GM12878 (cell line): ENCODE results near the gene SLC4A8. TPM values are rescaled to one million over a fixed set of nuclear protein-coding genes. Genes with fewer than 3 reads are reported as not detected.

ENCODE experiments used
- BACH1 ChIP-seq: fragments of 450-650 bp; IDR thresholded peaks from 2 replicates; pipeline ENCODE4 v1.6.1; 2017; ENCODE audit warnings: mild to moderate bottlenecking, borderline replicate concordance
- BRCA1 ChIP-seq: IDR thresholded peaks from 2 replicates; pipeline ENCODE4 v1.6.1; 2011; ENCODE audit warnings: low read depth, low read length, improper control_type of control experiment
- CEBPB ChIP-seq, 2 experiments: fragments of 150-350 bp in 1 of 2; IDR thresholded peaks; 2 replicates each; pipeline ENCODE4 v1.6.1; 2012 to 2014; ENCODE audit warnings: low read depth in 2 of 2, low read length in 2 of 2, borderline replicate concordance in 1 of 2, inconsistent platforms in 1 of 2
- EP300 ChIP-seq, 2 experiments: fragments of 150-350 bp in 1 of 2; IDR thresholded peaks; 2 replicates each; pipeline ENCODE4 v1.6.1; 2011 to 2012; ENCODE audit warnings: low read depth in 2 of 2, low read length in 2 of 2, borderline replicate concordance in 1 of 2, improper control_type of control experiment in 1 of 2, inconsistent platforms in 1 of 2; ENCODE audit not compliant: control insufficient read depth in 1 of 2
- HDGF ChIP-seq: fragments of 450-650 bp; IDR thresholded peaks from 2 replicates; pipeline ENCODE4 v1.6.1; 2016; ENCODE audit warnings: antibody characterized with exemption
- NBN ChIP-seq: fragments of 450-650 bp; IDR thresholded peaks from 2 replicates; pipeline ENCODE4 v1.6.1; 2016
- PAX5 ChIP-seq: IDR thresholded peaks from 2 replicates; pipeline ENCODE4 v1.6.1; 2011; ENCODE audit warnings: low read depth, low read length, borderline replicate concordance
- RCOR1 ChIP-seq: conservative IDR thresholded peaks from 2 replicates; pipeline ENCODE4 v1.6.1; 2012; ENCODE audit warnings: low read depth, low read length, improper control_type of control experiment
- SIX5 ChIP-seq: IDR thresholded peaks from 2 replicates; pipeline ENCODE4 v1.6.1; 2011; ENCODE audit warnings: mild to moderate bottlenecking, low read depth, low read length, moderate library complexity; ENCODE audit not compliant: severe bottlenecking
- STAT1 ChIP-seq: fragments of 450-650 bp; conservative IDR thresholded peaks from 2 replicates; pipeline ENCODE4 v1.6.1; 2014; ENCODE audit warnings: antibody characterized with exemption, mild to moderate bottlenecking
- STAT3 ChIP-seq: IDR thresholded peaks from 2 replicates; pipeline ENCODE4 v1.6.1; 2011; ENCODE audit warnings: low read depth, low read length, improper control_type of control experiment
- ZNF207 ChIP-seq: fragments of 450-650 bp; IDR thresholded peaks from 2 replicates; pipeline ENCODE4 v1.6.1; 2014; ENCODE audit warnings: antibody characterized with exemption, mild to moderate bottlenecking, borderline replicate concordance
- ZNF217 ChIP-seq: fragments of 450-650 bp; IDR thresholded peaks from 2 replicates; pipeline ENCODE4 v1.6.1; 2017; ENCODE audit warnings: antibody characterized with exemption, mild to moderate bottlenecking
- polyA plus RNA-seq, 11 experiments: library from polyadenylated mRNA; depleted of rRNA in 4 of 11; unstranded in 6 of 11; stranded (reverse) in 5 of 11; fragments of >200 nt; fragmentation: Nextera tagmentation in 4 of 11; fragmentation: Illumina TruSeq in 1 of 11; extraction: Ambion mirVana in 4 of 11; extraction: Trizol in 1 of 11; gene quantifications; 1 replicate in 1 of 11; 2 replicates in 10 of 11; pipeline versions ENCODE4 v1.2.1 to v1.2.3, GENCODE V29; 2011 to 2016; ENCODE audit warnings: inconsistent platforms in 2 of 11, missing spikeins in 2 of 11, low read depth in 1 of 11
- total RNA-seq, 4 experiments: library from RNA; depleted of rRNA in 3 of 4; stranded (reverse); fragments of >200 nt in 3 of 4; fragmentation: Illumina TruSeq in 1 of 4; extraction: Trizol in 1 of 4; gene quantifications; 2 replicates each; pipeline versions ENCODE4 v1.2.1 to v1.2.3, GENCODE V29; 2013 to 2021
- TF ChIP-seq, protein P1 (sequence below): fragments of 450-650 bp; IDR thresholded peaks from 2 replicates; pipeline ENCODE4 v1.6.1; 2017; ENCODE audit warnings: mild to moderate bottlenecking, low read depth, inconsistent platforms; ENCODE audit not compliant: poor library complexity, severe bottlenecking
- TF ChIP-seq, protein P2 (sequence below): IDR thresholded peaks from 2 replicates; pipeline ENCODE4 v1.6.1; 2011; ENCODE audit warnings: mild to moderate bottlenecking, low read depth, low read length, moderate library complexity; ENCODE audit not compliant: insufficient replicate concordance
- TF ChIP-seq, protein P3 (sequence below): fragments of 450-650 bp; formaldehyde crosslinking; IDR thresholded peaks from 2 replicates; pipeline ENCODE4 v1.4.0; 2020; ENCODE audit warnings: mild to moderate bottlenecking, moderate library complexity
- TF ChIP-seq, protein P4 (sequence below): fragments of 450-650 bp; IDR thresholded peaks from 2 replicates; pipeline ENCODE4 v1.6.1; 2017; ENCODE audit warnings: borderline replicate concordance
- TF ChIP-seq, protein P5 (sequence below): fragments of 450-650 bp; formaldehyde crosslinking; IDR thresholded peaks from 2 replicates; pipeline ENCODE4 v1.5.0; 2022; ENCODE audit warnings: mild to moderate bottlenecking, missing genetic modification characterization

SLC4A8 gene
- total and polyA plus RNA-seq, 10 of the 15 experiments (the other 5 are each of a cell fraction or from before 2014, with no cell fraction given): 1.4 to 7.7 (median 3.7) TPM

DNA sequence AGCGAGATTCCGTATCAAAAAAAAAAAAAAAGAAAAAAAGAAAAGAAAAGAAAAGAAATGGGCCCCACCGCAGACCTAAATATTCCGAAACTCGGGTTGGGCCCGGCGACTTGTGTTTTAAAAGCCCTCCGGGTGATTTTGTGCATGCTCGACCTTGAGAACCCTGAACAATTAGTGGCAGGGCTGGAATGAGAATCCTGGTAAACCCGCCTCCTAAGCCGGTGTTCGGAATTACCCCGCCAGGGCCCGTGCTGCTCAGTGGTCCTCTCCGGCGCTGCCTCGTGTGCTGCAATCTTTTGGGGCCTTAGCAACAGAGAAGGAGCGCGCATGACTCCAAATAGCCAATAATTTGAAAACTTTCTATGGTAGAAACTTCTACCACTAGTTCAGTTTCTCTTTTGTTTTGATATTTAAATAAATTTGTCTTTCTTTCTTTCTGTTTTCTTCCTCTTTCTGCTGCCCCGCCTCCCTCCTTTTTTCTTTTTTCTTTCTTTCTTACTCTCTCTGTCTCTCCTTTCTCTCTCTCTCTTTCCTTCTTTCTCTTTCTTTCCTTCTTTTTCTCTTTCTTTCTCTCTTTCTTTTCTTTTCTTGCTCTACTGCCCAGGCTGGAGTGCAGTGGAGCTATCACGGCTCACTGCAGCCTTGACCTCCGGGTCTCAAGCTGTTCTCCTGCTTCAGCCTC lies 31.9 kb upstream of the SLC4A8 start (continued):
- TF ChIP-seq, protein P1, sequence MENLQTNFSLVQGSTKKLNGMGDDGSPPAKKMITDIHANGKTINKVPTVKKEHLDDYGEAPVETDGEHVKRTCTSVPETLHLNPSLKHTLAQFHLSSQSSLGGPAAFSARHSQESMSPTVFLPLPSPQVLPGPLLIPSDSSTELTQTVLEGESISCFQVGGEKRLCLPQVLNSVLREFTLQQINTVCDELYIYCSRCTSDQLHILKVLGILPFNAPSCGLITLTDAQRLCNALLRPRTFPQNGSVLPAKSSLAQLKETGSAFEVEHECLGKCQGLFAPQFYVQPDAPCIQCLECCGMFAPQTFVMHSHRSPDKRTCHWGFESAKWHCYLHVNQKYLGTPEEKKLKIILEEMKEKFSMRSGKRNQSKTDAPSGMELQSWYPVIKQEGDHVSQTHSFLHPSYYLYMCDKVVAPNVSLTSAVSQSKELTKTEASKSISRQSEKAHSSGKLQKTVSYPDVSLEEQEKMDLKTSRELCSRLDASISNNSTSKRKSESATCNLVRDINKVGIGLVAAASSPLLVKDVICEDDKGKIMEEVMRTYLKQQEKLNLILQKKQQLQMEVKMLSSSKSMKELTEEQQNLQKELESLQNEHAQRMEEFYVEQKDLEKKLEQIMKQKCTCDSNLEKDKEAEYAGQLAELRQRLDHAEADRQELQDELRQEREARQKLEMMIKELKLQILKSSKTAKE: no peak
- no peak for TF ChIP-seq BACH1
- TF ChIP-seq HDGF: no peak
- TF ChIP-seq, protein P2, sequence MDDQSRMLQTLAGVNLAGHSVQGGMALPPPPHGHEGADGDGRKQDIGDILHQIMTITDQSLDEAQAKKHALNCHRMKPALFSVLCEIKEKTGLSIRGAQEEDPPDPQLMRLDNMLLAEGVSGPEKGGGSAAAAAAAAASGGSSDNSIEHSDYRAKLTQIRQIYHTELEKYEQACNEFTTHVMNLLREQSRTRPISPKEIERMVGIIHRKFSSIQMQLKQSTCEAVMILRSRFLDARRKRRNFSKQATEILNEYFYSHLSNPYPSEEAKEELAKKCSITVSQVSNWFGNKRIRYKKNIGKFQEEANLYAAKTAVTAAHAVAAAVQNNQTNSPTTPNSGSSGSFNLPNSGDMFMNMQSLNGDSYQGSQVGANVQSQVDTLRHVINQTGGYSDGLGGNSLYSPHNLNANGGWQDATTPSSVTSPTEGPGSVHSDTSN: no peak
- no peak for TF ChIP-seq PAX5
- TF ChIP-seq CEBPB (IDR thresholded peaks at IDR 0.05; ENCODE audit: borderline replicate concordance in 1 of 2, low read depth in 2 of 2, low read length in 2 of 2): no peak
- TF ChIP-seq ZNF217: no peak
- no peak for TF ChIP-seq RCOR1
- no peak for TF ChIP-seq SIX5
- TF ChIP-seq NBN: peak; percentile 61; the same call in 1 of the 2 replicates
- TF ChIP-seq EP300 (IDR thresholded peaks at IDR 0.05; ENCODE audit: borderline replicate concordance in 1 of 2, control insufficient read depth in 1 of 2, low read depth in 2 of 2, low read length in 2 of 2): no peak
- no peak for TF ChIP-seq BRCA1
- TF ChIP-seq STAT3: no peak
- TF ChIP-seq, protein P3, sequence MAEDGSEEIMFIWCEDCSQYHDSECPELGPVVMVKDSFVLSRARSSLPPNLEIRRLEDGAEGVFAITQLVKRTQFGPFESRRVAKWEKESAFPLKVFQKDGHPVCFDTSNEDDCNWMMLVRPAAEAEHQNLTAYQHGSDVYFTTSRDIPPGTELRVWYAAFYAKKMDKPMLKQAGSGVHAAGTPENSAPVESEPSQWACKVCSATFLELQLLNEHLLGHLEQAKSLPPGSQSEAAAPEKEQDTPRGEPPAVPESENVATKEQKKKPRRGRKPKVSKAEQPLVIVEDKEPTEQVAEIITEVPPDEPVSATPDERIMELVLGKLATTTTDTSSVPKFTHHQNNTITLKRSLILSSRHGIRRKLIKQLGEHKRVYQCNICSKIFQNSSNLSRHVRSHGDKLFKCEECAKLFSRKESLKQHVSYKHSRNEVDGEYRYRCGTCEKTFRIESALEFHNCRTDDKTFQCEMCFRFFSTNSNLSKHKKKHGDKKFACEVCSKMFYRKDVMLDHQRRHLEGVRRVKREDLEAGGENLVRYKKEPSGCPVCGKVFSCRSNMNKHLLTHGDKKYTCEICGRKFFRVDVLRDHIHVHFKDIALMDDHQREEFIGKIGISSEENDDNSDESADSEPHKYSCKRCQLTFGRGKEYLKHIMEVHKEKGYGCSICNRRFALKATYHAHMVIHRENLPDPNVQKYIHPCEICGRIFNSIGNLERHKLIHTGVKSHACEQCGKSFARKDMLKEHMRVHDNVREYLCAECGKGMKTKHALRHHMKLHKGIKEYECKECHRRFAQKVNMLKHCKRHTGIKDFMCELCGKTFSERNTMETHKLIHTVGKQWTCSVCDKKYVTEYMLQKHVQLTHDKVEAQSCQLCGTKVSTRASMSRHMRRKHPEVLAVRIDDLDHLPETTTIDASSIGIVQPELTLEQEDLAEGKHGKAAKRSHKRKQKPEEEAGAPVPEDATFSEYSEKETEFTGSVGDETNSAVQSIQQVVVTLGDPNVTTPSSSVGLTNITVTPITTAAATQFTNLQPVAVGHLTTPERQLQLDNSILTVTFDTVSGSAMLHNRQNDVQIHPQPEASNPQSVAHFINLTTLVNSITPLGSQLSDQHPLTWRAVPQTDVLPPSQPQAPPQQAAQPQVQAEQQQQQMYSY (CRISPR knock-in tag): no peak
- TF ChIP-seq, protein P4, sequence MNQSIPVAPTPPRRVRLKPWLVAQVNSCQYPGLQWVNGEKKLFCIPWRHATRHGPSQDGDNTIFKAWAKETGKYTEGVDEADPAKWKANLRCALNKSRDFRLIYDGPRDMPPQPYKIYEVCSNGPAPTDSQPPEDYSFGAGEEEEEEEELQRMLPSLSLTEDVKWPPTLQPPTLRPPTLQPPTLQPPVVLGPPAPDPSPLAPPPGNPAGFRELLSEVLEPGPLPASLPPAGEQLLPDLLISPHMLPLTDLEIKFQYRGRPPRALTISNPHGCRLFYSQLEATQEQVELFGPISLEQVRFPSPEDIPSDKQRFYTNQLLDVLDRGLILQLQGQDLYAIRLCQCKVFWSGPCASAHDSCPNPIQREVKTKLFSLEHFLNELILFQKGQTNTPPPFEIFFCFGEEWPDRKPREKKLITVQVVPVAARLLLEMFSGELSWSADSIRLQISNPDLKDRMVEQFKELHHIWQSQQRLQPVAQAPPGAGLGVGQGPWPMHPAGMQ: no peak
- TF ChIP-seq, protein P5, sequence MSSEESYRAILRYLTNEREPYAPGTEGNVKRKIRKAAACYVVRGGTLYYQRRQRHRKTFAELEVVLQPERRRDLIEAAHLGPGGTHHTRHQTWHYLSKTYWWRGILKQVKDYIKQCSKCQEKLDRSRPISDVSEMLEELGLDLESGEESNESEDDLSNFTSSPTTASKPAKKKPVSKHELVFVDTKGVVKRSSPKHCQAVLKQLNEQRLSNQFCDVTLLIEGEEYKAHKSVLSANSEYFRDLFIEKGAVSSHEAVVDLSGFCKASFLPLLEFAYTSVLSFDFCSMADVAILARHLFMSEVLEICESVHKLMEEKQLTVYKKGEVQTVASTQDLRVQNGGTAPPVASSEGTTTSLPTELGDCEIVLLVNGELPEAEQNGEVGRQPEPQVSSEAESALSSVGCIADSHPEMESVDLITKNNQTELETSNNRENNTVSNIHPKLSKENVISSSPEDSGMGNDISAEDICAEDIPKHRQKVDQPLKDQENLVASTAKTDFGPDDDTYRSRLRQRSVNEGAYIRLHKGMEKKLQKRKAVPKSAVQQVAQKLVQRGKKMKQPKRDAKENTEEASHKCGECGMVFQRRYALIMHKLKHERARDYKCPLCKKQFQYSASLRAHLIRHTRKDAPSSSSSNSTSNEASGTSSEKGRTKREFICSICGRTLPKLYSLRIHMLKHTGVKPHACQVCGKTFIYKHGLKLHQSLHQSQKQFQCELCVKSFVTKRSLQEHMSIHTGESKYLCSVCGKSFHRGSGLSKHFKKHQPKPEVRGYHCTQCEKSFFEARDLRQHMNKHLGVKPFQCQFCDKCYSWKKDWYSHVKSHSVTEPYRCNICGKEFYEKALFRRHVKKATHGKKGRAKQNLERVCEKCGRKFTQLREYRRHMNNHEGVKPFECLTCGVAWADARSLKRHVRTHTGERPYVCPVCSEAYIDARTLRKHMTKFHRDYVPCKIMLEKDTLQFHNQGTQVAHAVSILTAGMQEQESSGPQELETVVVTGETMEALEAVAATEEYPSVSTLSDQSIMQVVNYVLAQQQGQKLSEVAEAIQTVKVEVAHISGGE: no peak
- no peak for TF ChIP-seq ZNF207
- no peak for TF ChIP-seq STAT1
